ENCODE measurements around the gene COL25A1.
A peak's percentile ranks its signal among the peaks of the same experiment; 100 is the strongest.

The COL25A1 gene

DNA sequence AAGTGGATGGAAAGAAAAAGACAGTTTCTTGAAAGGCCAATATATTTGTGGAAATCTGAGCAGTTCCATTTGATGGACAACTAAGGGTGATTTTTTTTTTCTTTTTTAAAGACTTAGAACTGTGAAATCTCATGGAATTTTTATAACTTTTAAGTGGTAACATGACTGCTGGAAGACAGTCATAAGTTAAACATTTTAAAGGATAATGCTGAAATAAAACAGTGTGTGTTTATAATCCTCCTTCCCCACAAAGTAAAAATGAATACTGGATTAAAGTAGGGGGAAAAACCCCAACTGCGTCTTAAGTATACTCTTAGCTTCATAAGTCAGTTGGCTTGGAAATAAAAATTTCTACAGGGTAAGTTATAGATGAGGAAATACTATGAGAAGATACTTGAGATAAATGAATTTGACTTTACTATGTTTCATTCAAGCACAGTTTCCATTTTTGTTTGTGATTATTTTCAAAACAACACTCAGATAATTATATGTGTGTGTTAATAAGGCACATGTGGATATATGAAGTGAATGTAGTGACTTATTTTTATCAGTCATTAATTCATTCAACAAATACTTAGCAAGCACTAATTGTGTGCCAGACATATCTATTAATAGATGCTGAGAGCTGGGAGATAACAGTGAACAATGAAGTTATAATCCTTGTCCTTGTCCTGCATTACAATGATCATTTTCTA, 410.4 kb downstream of the COL25A1 start:
- Histone ChIP-seq H3K4me1 (no peaks in the 10 kb centered on the region), H3K4me3 (no peak overlapping the region), H3K27me3 (no peaks in the 10 kb centered on the region; the same call in 1 of the 2 replicates), H3K9ac (no peak overlapping the region), H4K20me1 (no peaks in the 10 kb centered on the region), H3K27ac (no peak overlapping the region), H3K36me3 (no peaks in the 10 kb centered on the region), H3K9me3 (no peaks in the 10 kb centered on the region), H3K4me2 (no peak overlapping the region)
- no peak for TF ChIP-seq Cebpa-rat (IDR thresholded peaks at IDR 0.05)

DNA sequence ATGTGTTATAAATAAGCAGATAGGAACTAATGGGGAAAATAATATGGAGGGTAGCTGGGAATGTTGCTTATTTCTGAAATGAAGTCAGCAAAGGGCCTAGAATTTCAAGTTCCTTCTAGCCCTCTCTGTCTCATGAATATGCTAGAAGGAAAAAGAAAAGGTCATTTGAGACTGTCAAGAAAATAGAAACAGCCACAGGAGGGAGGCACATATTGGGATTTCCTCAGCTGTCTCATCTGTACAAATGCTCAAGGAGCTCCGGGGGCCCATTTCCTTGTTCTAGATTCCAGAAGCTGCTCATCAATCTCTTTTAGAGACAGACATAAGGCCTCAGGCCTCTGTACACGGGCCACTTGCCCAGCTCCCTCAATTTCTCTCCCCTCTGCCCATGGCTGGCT, 412.0 kb downstream of the COL25A1 start:
- H3K27ac ChIP-seq, result no peak overlapping the region
- H3K36me3 ChIP-seq, result no peaks in the 10 kb centered on the region
- H3K9ac ChIP-seq, result no peak overlapping the region
- no peak overlapping the region for H3K4me3 ChIP-seq
- no peak overlapping the region for H3K4me2 ChIP-seq
- no peaks in the 10 kb centered on the region for H4K20me1 ChIP-seq
- no peaks in the 10 kb centered on the region; the same call in 1 of the 2 replicates for H3K27me3 ChIP-seq
- no peaks in the 10 kb centered on the region for H3K4me1 ChIP-seq
- no peaks in the 10 kb centered on the region for H3K9me3 ChIP-seq
- no peak for TF ChIP-seq Cebpa-rat (IDR thresholded peaks at IDR 0.05)

DNA sequence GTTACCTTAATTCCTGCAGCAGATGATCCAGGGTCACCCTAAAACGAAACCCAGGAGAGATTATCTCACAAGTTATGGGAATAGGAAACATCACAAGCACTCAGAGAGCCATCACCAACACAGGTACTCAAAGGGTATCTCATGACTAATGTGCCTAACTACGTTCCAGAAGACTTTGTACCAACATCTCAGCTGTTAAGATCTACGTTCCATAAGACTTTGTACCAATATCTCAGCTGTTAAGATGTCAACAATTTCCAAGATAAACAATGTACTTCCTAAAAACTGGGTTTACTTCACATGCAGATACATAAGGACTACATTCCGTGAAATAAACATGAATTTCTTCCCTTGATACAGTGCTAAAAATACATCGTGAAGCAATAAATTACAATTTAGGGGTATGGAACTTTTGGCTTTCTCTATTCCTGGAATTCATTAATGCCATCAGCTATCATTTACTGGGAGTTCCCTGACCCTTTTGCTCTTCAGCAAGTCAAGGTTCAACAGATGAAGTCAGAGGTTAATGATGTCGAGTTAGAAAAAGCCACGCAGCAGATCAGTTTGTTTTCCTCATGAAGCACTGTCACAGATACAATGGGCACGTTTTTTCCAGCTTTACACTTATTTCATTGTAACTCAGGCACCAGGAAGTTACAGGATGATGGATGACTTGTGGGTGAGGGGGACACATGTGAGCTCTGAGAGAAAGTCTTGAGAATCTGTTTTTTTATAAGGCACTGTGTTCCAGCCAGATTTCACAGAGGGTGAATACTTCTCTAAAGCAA, 412.6 kb downstream of the COL25A1 start:
- Histone ChIP-seq H3K9me3 (no peaks in the 10 kb centered on the region), H4K20me1 (no peaks in the 10 kb centered on the region), H3K27ac (no peak overlapping the region), H3K9ac (no peak overlapping the region), H3K27me3 (no peaks in the 10 kb centered on the region; the same call in 1 of the 2 replicates), H3K36me3 (no peaks in the 10 kb centered on the region), H3K4me2 (no peak overlapping the region), H3K4me1 (no peaks in the 10 kb centered on the region), H3K4me3 (no peak overlapping the region)
- TF ChIP-seq Cebpa-rat (IDR thresholded peaks at IDR 0.05), result no peak

DNA sequence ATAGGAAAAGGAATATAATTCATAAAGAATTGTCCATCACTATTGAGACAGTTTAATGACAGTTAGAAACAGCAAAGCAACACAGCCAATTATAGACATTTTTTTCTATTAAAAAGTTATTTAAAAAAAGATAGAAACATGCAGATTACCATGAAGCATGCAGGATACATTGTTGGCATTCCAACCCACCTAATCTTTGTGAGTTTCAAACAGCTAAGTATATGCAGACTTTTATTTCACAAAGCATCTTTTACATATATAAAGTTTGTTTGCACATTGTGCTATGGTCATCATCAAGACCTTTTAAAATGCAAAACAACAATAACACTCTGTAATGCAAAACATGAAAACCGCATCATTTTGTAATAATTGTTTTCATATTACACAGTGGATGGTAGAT, 413.7 kb downstream of the COL25A1 start:
- no peaks in the 10 kb centered on the region for H4K20me1 ChIP-seq
- no peak overlapping the region for H3K9ac ChIP-seq
- no peaks in the 10 kb centered on the region; the same call in 1 of the 2 replicates for H3K27me3 ChIP-seq
- H3K4me2 ChIP-seq, result no peak overlapping the region
- no peaks in the 10 kb centered on the region for H3K36me3 ChIP-seq
- H3K4me3 ChIP-seq, result no peak overlapping the region
- TF ChIP-seq Cebpa-rat (IDR thresholded peaks at IDR 0.05), result no peak
- H3K9me3 ChIP-seq, result no peaks in the 10 kb centered on the region
- H3K4me1 ChIP-seq, result no peaks in the 10 kb centered on the region
- no peak overlapping the region for H3K27ac ChIP-seq

DNA sequence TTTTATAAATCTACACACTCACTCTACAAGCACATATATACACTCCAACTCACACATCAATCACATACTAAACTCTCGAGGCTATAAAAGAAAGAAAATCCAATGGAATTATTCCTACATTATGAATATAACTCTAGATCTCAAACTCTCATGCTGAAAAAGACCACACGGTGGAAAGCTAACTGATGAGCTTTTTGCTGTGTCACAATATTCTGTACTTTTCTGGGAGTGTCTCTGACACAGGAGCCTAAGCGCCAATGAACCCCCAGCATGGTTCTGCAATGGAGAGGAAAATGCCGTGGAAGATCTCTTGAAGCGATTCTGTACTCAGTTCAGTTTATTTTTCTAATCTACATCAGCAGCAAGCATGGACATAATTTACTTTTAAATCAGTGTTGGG, 415.4 kb downstream of the COL25A1 start:
- Histone ChIP-seq H3K27me3 (no peaks in the 10 kb centered on the region; the same call in 1 of the 2 replicates), H3K36me3 (no peaks in the 10 kb centered on the region), H3K4me1 (no peaks in the 10 kb centered on the region), H3K9ac (no peak overlapping the region), H3K4me2 (no peak overlapping the region), H4K20me1 (no peaks in the 10 kb centered on the region), H3K9me3 (no peaks in the 10 kb centered on the region), H3K4me3 (no peak overlapping the region), H3K27ac (no peak overlapping the region)
- TF ChIP-seq Cebpa-rat (IDR thresholded peaks at IDR 0.05), result no peak

DNA sequence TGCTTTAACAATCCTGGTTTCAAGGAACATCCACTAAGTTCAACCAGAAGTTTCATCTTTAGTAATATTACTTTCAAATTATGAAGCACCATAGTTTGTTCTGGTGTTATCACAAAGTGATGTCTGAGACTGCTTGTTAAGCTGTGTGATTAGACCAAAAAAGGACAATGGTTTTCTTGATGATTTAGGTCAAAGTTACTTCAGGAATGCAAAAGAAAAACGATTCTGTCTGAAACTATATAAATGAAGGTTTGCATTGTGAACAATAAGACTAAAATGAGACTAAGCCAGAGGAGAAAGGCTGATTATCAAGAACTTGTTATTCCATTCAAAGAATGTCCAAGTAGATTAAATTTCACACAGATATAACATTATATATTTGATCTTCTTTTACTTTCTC, 417.2 kb downstream of the COL25A1 start:
- no peaks in the 10 kb centered on the region for H4K20me1 ChIP-seq
- no peak overlapping the region for H3K27ac ChIP-seq
- no peak overlapping the region for H3K4me3 ChIP-seq
- no peaks in the 10 kb centered on the region for H3K9me3 ChIP-seq
- no peak overlapping the region for H3K9ac ChIP-seq
- no peaks in the 10 kb centered on the region for H3K27me3 ChIP-seq
- H3K4me2 ChIP-seq, result no peak overlapping the region
- no peaks in the 10 kb centered on the region for H3K36me3 ChIP-seq
- H3K4me1 ChIP-seq, result no peaks in the 10 kb centered on the region
- no peak for TF ChIP-seq Cebpa-rat (IDR thresholded peaks at IDR 0.05)

DNA sequence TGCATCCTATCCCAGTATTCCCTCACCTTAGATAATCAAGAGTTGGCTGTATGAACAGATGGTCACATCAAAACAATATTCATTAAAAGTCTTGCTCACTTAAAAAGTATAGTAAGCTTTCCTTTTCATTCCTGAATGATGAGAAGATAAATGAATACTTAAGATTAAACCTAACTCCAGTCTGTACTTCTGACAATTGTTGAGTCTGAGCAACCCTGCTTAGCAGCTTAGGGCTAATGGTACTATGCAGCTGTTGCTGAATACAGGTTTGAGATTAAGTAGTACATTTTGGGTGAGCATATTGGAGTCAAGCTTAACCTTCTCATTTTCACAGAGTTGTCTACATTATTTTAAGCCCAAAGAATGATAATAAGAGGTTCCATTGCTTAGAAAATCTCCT, 417.9 kb downstream of the COL25A1 start:
- Histone ChIP-seq H3K9me3 (no peaks in the 10 kb centered on the region), H3K4me3 (no peak overlapping the region), H3K4me1 (no peaks in the 10 kb centered on the region), H3K27ac (no peak overlapping the region), H3K9ac (no peak overlapping the region), H3K27me3 (no peaks in the 10 kb centered on the region), H3K4me2 (no peak overlapping the region), H3K36me3 (no peaks in the 10 kb centered on the region), H4K20me1 (no peaks in the 10 kb centered on the region)
- TF ChIP-seq Cebpa-rat (IDR thresholded peaks at IDR 0.05), result no peak

DNA sequence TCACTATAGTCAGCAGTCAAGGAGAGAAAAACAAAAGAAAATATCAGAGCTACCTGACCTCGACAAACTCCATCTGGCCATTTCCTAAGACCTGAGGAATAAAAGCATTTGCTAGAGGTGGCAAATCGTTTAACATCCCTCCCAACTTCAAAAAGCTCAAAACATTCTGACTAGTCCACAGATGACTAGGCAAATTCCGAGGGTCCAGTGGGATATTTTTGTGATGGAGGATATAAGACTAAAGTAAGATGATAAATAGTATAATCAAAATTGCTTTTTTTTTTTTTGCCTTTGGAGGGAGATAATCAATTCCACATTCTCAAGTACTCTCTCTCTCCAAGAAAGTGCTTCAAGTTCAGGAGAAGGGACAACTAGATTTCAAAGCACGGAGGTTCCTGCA, 420.5 kb downstream of the COL25A1 start:
- Histone ChIP-seq H3K4me2 (no peak overlapping the region), H3K36me3 (no peaks in the 10 kb centered on the region), H3K4me3 (no peak overlapping the region), H4K20me1 (no peaks in the 10 kb centered on the region), H3K9ac (no peak overlapping the region), H3K4me1 (peaks cover 9% of the 10 kb centered on the region), H3K9me3 (no peaks in the 10 kb centered on the region), H3K27me3 (no peaks in the 10 kb centered on the region), H3K27ac (no peak overlapping the region)
- TF ChIP-seq Cebpa-rat (IDR thresholded peaks at IDR 0.05), result no peak

DNA sequence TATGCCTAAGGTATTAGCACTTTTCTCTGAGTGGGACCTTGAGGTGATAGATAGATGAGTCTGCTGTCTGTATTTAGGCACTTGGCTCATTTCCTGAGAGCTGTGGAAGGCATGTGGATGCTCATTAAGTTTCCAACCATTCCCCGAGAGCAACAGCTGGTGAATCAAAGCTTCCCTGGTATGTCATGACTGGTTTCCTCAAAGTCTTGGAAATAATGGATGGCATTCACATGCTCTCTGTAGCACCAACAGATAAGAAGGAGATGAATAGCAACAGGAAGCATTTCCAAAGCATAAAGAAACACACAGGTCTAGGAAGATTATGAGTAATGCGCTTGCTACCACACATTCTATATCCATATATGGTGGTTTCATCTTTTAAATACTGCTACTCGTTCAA, 421.3 kb downstream of the COL25A1 start:
- H3K27ac ChIP-seq, result no peak overlapping the region
- no peaks in the 10 kb centered on the region for H3K36me3 ChIP-seq
- peaks cover 9% of the 10 kb centered on the region for H3K4me1 ChIP-seq
- no peaks in the 10 kb centered on the region for H3K27me3 ChIP-seq
- TF ChIP-seq Cebpa-rat (IDR thresholded peaks at IDR 0.05), result no peak
- H3K4me2 ChIP-seq, result no peak overlapping the region
- H3K9me3 ChIP-seq, result no peaks in the 10 kb centered on the region
- H4K20me1 ChIP-seq, result no peaks in the 10 kb centered on the region
- no peak overlapping the region for H3K4me3 ChIP-seq
- H3K9ac ChIP-seq, result no peak overlapping the region

DNA sequence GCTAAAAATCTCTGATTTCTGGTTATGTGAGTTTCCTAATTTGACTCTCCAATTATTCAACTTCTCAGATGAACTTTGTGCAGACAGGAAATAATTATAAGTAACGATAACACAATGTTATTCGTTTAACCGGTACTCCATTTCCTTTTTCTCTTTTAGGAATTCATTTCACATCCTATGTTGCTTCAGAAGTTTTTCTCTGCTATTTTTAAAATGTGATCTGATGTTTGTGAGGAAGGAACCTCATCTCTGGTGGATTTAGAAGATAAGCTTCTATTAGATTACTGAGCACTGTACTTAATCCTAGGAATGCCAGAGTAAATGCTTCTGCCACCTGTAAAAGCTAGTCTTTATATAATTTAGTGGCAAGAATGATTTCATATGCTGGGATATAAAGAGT, 423.7 kb downstream of the COL25A1 start:
- Histone ChIP-seq H3K4me3 (no peak overlapping the region), H3K4me1 (peaks cover 9% of the 10 kb centered on the region), H3K9me3 (no peaks in the 10 kb centered on the region), H3K4me2 (peak overlapping the region; percentile 17; the same call in 1 of the 2 replicates), H3K36me3 (no peaks in the 10 kb centered on the region), H3K27me3 (no peaks in the 10 kb centered on the region), H3K9ac (no peak overlapping the region), H4K20me1 (no peaks in the 10 kb centered on the region), H3K27ac (no peak overlapping the region)
- TF ChIP-seq Cebpa-rat (IDR thresholded peaks at IDR 0.05), result no peak

All from BLaER1 (cell line).